ENCODE data around the gene DCDC1.
"Not testable (repeated sequence)": the region's sequence is repeated elsewhere in the genome, so short reads cannot be mapped to it uniquely, and the experiment has no call there.

The DCDC1 gene

GRCh38 chr11:31328697-31329096 lies 40.8 kb downstream of the DCDC1 start:
- TF ChIP-seq CTCF (IDR thresholded peaks at IDR 0.05; ENCODE audit: low read depth, low read length, missing control alignments): no peak
- H3K4me3 ChIP-seq (replicated peaks; ENCODE audit: low read depth, low read length): no peak overlapping the region
- no peak for DNase-seq (ENCODE audit: extremely low read depth, low read depth)

- no peak for DNase-seq (ENCODE audit: extremely low read depth, low read depth)
- no peak overlapping the region for H3K4me3 ChIP-seq (replicated peaks; ENCODE audit: low read depth, low read length)
- no peak for TF ChIP-seq CTCF (IDR thresholded peaks at IDR 0.05; ENCODE audit: low read depth, low read length, missing control alignments)
Measured at GRCh38 chr11:31327417-31327816, 42.1 kb downstream of the DCDC1 start.

GRCh38 chr11:31326470-31327148 lies 42.9 kb downstream of the DCDC1 start:
- no peak overlapping the region for H3K4me3 ChIP-seq (replicated peaks; ENCODE audit: low read depth, low read length)
- no peak for DNase-seq (ENCODE audit: extremely low read depth, low read depth)
- no peak for TF ChIP-seq CTCF (IDR thresholded peaks at IDR 0.05; ENCODE audit: low read depth, low read length, missing control alignments)

GRCh38 chr11:31325160-31325559 lies 44.4 kb downstream of the DCDC1 start:
- TF ChIP-seq CTCF (IDR thresholded peaks at IDR 0.05; ENCODE audit: low read depth, low read length, missing control alignments): no peak
- no peak overlapping the region for H3K4me3 ChIP-seq (replicated peaks; ENCODE audit: low read depth, low read length)
- peak; percentile 6 for DNase-seq (ENCODE audit: extremely low read depth, low read depth)

- no peak for DNase-seq (ENCODE audit: extremely low read depth, low read depth)
- H3K4me3 ChIP-seq (replicated peaks; ENCODE audit: low read depth, low read length): no peak overlapping the region
- no peak for TF ChIP-seq CTCF (IDR thresholded peaks at IDR 0.05; ENCODE audit: low read depth, low read length, missing control alignments)
Measured at GRCh38 chr11:31323145-31323544, 46.4 kb downstream of the DCDC1 start.

- DNase-seq (ENCODE audit: extremely low read depth, low read depth); H3K4me3 ChIP-seq (replicated peaks; ENCODE audit: low read depth, low read length): not testable (repeated sequence)
Measured at GRCh38 chr11:31321494-31321893, 48.0 kb downstream of the DCDC1 start.

- DNase-seq (ENCODE audit: extremely low read depth, low read depth): no peak
- TF ChIP-seq CTCF (IDR thresholded peaks at IDR 0.05; ENCODE audit: low read depth, low read length, missing control alignments): no peak
Measured at GRCh38 chr11:31303644-31304180, 65.8 kb downstream of the DCDC1 start.

More at GRCh38 chr11:31303644-31304180, 65.8 kb downstream of the DCDC1 start:
- no peak overlapping the region for H3K4me3 ChIP-seq (replicated peaks; ENCODE audit: low read depth, low read length)
